ENCODE measurements around the gene KLK8.

- TF ChIP-seq POLR2AphosphoS5 (IDR thresholded peaks at IDR 0.05; ENCODE audit: low read depth) (no peak), CTCF (conservative IDR thresholded peaks at IDR 0.05; ENCODE audit: low read depth in 2 of 2) (no peak), CREB1 (CRISPR knock-in tag; IDR thresholded peaks at IDR 0.05; ENCODE audit: low read depth) (no peak)
Observed at GRCh38 chr19:50978772-50979390, 22.5 kb downstream of the KLK8 start.

Measured in GM23338 (cell line).